Epithelial cell of esophagus (primary cell): ENCODE data around the gene PRDM16.

Experiments
- DNase-seq: peaks from one replicate; pipeline ENCODE4 v3.0.0; 2010; ENCODE audit warnings: low read depth
- H3K4me3 ChIP-seq: 2 replicates; pipeline ENCODE4 v1.5.1; 2011; ENCODE audit warnings: mild to moderate bottlenecking, low read length, control low read depth
- CTCF ChIP-seq: IDR thresholded peaks from 2 replicates; pipeline ENCODE4 v1.5.1; 2011; ENCODE audit warnings: low read depth, mild to moderate bottlenecking, low read length, control low read depth, inconsistent platforms; ENCODE audit not compliant: insufficient read depth; ENCODE audit errors: missing control alignments

PRDM16 gene

GRCh38 chr1:3296326-3296725, 227.3 kb downstream of the PRDM16 start:
- DNase-seq = no peak
- H3K4me3 ChIP-seq = no peak overlapping the region
- TF ChIP-seq CTCF = no peak

DNA sequence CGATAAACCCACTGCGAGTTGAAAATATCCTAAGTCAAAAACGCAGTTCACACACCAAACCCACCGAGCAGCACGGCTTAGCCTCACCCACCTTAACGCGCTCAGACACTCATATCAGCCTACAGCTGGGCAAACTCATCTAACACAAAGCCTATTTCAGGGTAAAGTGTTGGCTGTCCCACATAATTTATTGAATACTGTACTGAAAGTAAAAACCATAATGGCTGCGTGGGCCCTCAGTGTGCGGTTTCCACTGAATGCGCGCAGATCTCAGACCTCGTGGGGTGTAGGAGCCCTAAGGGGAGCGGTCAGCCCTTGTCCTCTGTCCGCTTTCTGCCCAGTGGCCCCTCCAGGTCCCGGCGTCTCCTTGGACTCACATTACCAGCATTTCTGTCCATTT, 227.8 kb downstream of the PRDM16 start:
- no peak for DNase-seq
- no peak overlapping the region for H3K4me3 ChIP-seq
- TF ChIP-seq CTCF = no peak

GRCh38 chr1:3297756-3298155, 228.8 kb downstream of the PRDM16 start:
- TF ChIP-seq CTCF = no peak
- DNase-seq = no peak
- no peak overlapping the region for H3K4me3 ChIP-seq

- DNase-seq = no peak
- TF ChIP-seq CTCF = no peak
- no peak overlapping the region for H3K4me3 ChIP-seq
Observed at GRCh38 chr1:3298197-3298596, 229.2 kb downstream of the PRDM16 start.

GRCh38 chr1:3304246-3304645, 235.2 kb downstream of the PRDM16 start:
- no peak for TF ChIP-seq CTCF
- DNase-seq = no peak
- no peak overlapping the region for H3K4me3 ChIP-seq

GRCh38 chr1:3304692-3305091, 235.7 kb downstream of the PRDM16 start:
- no peak overlapping the region for H3K4me3 ChIP-seq
- no peak for DNase-seq
- no peak for TF ChIP-seq CTCF

DNA sequence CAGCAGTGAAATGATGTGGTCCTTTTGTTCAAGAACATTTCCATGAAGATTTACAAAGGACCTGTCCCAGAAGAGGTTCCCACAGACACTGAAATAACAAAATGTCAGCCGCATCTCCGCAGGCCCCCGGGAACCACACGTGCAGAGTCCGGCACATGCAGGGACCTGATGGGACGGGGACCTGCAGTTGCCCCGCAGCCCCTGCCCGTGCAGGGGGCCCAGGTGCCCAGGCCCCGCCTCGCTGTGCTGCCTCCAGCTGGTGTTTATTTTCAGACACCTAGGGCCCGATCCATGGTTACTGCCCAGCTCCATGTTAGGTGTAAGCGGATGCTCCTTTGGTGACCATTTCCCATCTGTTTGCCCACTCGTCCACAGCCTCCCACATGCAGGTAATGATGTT, 236.2 kb downstream of the PRDM16 start:
- TF ChIP-seq CTCF = no peak
- H3K4me3 ChIP-seq = no peak overlapping the region
- no peak for DNase-seq
